ENCODE measurements around the gene ARIH2. TPM values are rescaled to one million over a fixed set of nuclear protein-coding genes. Genes with fewer than 3 reads are reported as not detected.

ARIH2 gene
- total RNA-seq, 2 donors from 2014 or later: 43.1 to 99.5 TPM

DNA sequence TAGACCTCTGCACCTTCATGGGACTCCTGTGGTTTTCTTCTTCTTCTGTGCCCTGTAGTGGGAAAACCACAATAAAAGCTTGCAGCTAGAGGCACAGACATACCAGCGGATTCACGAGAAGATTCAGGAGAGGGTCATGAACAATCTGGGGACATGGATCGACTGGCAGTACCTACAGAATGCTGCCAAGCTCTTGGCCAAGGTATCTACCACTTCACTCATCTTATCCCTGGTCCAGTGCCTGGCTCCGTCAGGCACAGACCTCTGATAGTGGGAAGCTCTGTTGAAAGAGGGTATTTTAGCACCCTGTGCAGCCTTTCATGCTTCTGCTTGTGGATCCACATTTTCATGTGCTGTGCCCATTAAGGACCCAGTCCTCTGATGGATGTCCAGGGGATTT, 61.7 kb downstream of the ARIH2 start:
- H3K27me3 ChIP-seq: no peaks in the 10 kb centered on the region
- H3K4me1 ChIP-seq: no peaks in the 10 kb centered on the region
- WGBS, 2 donors: 90 to 91% methylated on average over 4 of the region's 4 CpGs
- DNase-seq: no peak
- TF ChIP-seq POLR2A (IDR thresholded peaks at IDR 0.05): no peak
- TF ChIP-seq, protein P1, sequence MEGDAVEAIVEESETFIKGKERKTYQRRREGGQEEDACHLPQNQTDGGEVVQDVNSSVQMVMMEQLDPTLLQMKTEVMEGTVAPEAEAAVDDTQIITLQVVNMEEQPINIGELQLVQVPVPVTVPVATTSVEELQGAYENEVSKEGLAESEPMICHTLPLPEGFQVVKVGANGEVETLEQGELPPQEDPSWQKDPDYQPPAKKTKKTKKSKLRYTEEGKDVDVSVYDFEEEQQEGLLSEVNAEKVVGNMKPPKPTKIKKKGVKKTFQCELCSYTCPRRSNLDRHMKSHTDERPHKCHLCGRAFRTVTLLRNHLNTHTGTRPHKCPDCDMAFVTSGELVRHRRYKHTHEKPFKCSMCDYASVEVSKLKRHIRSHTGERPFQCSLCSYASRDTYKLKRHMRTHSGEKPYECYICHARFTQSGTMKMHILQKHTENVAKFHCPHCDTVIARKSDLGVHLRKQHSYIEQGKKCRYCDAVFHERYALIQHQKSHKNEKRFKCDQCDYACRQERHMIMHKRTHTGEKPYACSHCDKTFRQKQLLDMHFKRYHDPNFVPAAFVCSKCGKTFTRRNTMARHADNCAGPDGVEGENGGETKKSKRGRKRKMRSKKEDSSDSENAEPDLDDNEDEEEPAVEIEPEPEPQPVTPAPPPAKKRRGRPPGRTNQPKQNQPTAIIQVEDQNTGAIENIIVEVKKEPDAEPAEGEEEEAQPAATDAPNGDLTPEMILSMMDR (IDR thresholded peaks at IDR 0.05): no peak
- ATAC-seq: no peak
- H3K27ac ChIP-seq: no peak overlapping the region
- H3K36me3 ChIP-seq (replicated peaks in 1 of 2; ENCODE audit: insufficient read depth in 1 of 2, low read depth in 2 of 2): peaks cover 18 to 48% of the 10 kb centered on the region in 2 donors
- intact Hi-C loops (cut with DNase I): no loop called here
- H3K9me3 ChIP-seq: no peaks in the 10 kb centered on the region
- H3K4me3 ChIP-seq: no peak overlapping the region

DNA sequence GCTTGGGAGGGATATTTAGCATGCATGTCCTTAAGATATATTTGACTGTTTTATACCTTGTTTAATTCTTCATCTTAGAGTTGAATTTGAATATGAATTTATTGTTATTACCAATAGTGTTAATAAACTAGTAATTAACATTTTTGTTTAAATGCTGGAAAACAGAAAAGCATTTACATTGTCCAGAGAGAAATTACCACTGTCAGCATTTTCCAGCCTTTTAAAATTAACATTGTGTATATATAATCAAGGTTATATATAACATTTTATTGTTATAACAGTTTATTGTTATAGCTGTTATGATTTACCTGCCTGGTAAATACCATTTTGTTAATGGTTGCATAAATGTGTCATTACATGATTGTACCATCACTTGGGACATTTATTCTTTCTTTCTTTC, 63.4 kb downstream of the ARIH2 start:
- intact Hi-C loops (cut with DNase I): no loop called here
- H3K36me3 ChIP-seq (replicated peaks in 1 of 2; ENCODE audit: insufficient read depth in 1 of 2, low read depth in 2 of 2): peaks cover 18 to 35% of the 10 kb centered on the region in 2 donors
- ATAC-seq (no peak), DNase-seq (no peak)
- no peaks in the 10 kb centered on the region for H3K4me1 ChIP-seq
- H3K4me3 ChIP-seq: no peak overlapping the region
- H3K9me3 ChIP-seq: no peaks in the 10 kb centered on the region
- H3K27ac ChIP-seq: no peak overlapping the region
- no peaks in the 10 kb centered on the region for H3K27me3 ChIP-seq
- TF ChIP-seq POLR2A (IDR thresholded peaks at IDR 0.05): no peak
- TF ChIP-seq, protein P1 (IDR thresholded peaks at IDR 0.05): no peak

DNA sequence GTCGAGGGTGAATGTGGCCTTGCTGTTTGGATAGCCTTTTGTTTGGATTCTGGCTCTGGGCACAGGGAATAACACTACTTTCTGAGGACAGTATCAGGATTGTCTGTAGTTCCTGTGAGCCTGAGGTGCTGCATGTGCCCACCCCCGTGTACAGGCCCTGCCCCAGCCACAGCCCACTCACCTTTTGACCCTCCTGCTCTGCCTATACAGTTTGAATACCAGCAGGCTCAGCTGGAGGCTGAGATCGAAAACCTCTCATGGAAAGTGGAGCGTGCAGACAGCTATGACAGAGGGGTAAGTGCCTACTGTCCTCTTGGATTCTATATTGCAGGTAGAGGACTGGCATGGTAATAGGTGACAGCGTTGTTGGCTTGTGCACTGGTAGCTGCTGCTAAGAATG, 64.0 kb downstream of the ARIH2 start:
- H3K9me3 ChIP-seq: no peaks in the 10 kb centered on the region
- H3K27ac ChIP-seq: no peak overlapping the region
- no peak for ATAC-seq
- TF ChIP-seq, protein P1 (IDR thresholded peaks at IDR 0.05): no peak
- no peak for TF ChIP-seq POLR2A (IDR thresholded peaks at IDR 0.05)
- H3K4me3 ChIP-seq: no peak overlapping the region
- DNase-seq: no peak
- H3K4me1 ChIP-seq: no peaks in the 10 kb centered on the region
- H3K36me3 ChIP-seq (replicated peaks in 1 of 2; ENCODE audit: insufficient read depth in 1 of 2, low read depth in 2 of 2): peaks cover 18 to 32% of the 10 kb centered on the region in 2 donors
- intact Hi-C loops (cut with DNase I): no loop called here
- WGBS, 2 donors: 85 to 90% methylated on average over 5 of the region's 5 CpGs
- no peaks in the 10 kb centered on the region for H3K27me3 ChIP-seq

DNA sequence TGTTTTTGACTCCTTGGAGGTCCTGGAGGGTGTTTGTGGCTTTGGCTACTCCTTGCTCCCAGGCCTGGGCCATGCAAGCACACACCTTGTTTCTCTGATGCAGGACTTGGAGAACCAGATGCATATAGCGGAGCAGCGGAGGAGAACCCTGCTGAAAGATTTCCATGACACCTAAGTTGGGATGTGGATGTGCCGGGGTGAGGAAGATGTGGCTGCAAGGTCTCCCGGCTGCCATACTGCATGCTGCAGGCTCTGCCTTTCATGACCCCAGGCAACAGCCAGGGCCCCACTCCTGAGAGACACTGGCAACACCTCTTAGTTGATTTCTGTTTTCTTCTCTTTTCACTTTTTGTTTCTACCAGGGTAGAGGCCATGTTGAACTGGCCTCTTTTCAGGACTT, 64.5 kb downstream of the ARIH2 start:
- ATAC-seq: no peak
- H3K9me3 ChIP-seq: no peaks in the 10 kb centered on the region
- WGBS, 2 donors: 100% methylated on average over 1 to 4 of the region's 4 CpGs
- H3K27me3 ChIP-seq: no peaks in the 10 kb centered on the region
- H3K27ac ChIP-seq: no peak overlapping the region
- H3K4me3 ChIP-seq: no peak overlapping the region
- intact Hi-C loops (cut with DNase I): no loop called here
- no peak for DNase-seq
- peaks cover 18 to 32% of the 10 kb centered on the region in 2 donors for H3K36me3 ChIP-seq (replicated peaks in 1 of 2; ENCODE audit: insufficient read depth in 1 of 2, low read depth in 2 of 2)
- TF ChIP-seq POLR2A (IDR thresholded peaks at IDR 0.05): no peak
- TF ChIP-seq, protein P1 (IDR thresholded peaks at IDR 0.05): no peak
- H3K4me1 ChIP-seq: peaks cover 2% of the 10 kb centered on the region

DNA sequence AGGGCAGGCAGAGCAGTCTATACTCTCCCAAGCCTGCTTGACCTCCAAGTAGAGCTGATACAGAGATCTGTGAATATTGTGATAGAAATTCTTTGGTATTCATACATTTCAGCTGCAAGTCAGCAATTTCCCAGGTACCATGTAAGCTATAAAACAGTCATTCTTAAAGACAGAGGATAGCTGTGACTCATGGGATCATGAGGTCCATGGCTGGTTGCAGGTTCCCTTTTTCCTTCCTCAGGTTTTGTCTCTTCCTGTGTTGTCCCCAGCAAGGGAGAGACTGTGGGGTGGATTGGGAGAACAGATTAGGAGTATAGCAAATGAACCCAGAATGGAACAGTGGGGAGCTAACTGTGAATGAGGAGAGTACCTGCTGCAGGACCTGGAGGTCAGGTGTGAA, 66.0 kb downstream of the ARIH2 start:
- no peaks in the 10 kb centered on the region for H3K27me3 ChIP-seq
- no peak for ATAC-seq
- no peak overlapping the region for H3K27ac ChIP-seq
- peaks cover 15% of the 10 kb centered on the region for H3K4me1 ChIP-seq
- H3K9me3 ChIP-seq: no peaks in the 10 kb centered on the region
- H3K36me3 ChIP-seq (replicated peaks in 1 of 2; ENCODE audit: insufficient read depth in 1 of 2, low read depth in 2 of 2): peaks cover 11 to 23% of the 10 kb centered on the region in 2 donors
- DNase-seq: no peak
- intact Hi-C loops (cut with DNase I): no loop called here
- TF ChIP-seq POLR2A (IDR thresholded peaks at IDR 0.05): no peak
- TF ChIP-seq, protein P1 (IDR thresholded peaks at IDR 0.05): no peak
- H3K4me3 ChIP-seq: no peak overlapping the region
